Measurements from ENCODE around the gene CAPN3.

Gene CAPN3

DNA sequence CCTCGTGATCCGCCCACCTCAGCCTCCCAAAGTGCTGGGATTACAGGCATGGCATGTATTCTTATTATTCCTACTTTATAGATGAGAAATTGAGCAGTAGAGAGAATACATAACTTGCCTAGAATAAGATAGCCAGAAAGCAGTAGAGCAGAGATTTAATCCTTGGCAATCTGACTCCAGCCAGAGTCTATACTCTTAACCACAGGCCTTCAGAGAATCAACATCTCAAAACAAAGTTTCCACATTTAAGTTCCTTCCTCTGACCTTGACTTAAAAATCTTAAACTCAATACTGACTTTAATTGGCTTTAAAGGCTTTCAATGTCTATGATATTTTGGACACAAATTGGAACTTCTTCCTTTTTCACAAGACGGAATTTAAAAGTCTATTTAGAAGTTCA lies 94.5 kb downstream of the CAPN3 start:
- no peak for DNase-seq (ENCODE audit: low spot score)

GRCh38 chr15:42456531-42456930 lies 97.2 kb downstream of the CAPN3 start:
- no peak for DNase-seq (ENCODE audit: low spot score)

DNA sequence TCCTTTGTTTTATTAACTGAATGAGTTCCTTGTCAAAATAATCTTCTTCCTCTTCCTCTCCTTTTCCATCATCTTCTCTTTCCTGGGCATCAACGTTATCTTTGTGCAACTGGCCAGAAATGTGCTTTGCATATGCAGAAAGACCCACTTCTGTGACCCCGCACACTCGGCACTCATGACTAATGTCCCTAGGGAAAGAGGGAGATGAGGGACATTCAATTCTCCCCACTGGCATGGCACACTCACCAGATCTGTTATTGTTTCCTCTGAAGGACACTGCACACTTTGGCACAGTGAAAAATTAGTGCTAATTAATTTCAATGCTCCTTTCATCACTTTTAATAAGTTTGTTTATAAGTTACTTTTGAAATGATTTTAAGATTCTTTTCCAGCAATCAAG lies 97.7 kb downstream of the CAPN3 start:
- DNase-seq (ENCODE audit: low spot score): no peak

- no peak for DNase-seq (ENCODE audit: low spot score)
Observed at GRCh38 chr15:42457445-42458442, 98.4 kb downstream of the CAPN3 start.

DNA sequence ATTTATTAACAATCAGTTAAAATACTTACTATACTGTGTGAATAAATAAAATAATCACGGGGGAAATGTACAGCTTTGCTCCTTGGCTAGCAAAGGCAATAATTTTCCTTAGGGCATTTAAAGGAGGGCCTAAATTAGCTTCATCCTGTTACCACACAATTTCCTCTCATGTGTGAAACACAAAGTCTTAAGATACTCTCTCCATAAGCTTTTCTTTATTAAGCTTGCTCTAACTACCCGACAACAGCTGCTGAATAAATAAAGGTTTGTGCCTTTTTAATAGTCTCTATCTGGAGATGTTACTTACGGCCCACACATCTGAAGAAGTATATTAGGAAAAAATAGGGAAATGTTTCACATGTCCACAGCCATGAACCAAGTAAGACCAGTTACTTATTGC lies 102.0 kb downstream of the CAPN3 start:
- DNase-seq (ENCODE audit: low spot score): no peak

Small RNA genes lying within 50 kb of the gene (small RNA-seq; reads per million reads assigned to genes)
- 0 reads per million in 2 experiments for gene RNU6-188P

Measured in SK-N-DZ (cell line).